ENCODE data around the gene CNTN4. TPM values are rescaled to one million over a fixed set of nuclear protein-coding genes. Genes with fewer than 3 reads are reported as not detected.
"Not testable (repeated sequence)": the region's sequence is repeated elsewhere in the genome, so short reads cannot be mapped to it uniquely, and the experiment has no call there.

CNTN4 gene
- total and polyA plus RNA-seq, 4 donors = 29.2 to 88.0 (median 36.1) TPM

GRCh38 chr3:2908693-2909351 lies 810.2 kb downstream of the CNTN4 start:
- Histone ChIP-seq H3K4me3 (ENCODE audit: low read depth, low read length) (no peak overlapping the region), H3K36me3 (ENCODE audit: control insufficient read depth, insufficient read depth, low read length) (no peaks in the 10 kb centered on the region), H3K4me1 (ENCODE audit: control insufficient read depth, insufficient read depth, low read length) (no peaks in the 10 kb centered on the region), H3K27me3 (ENCODE audit: control insufficient read depth, insufficient read depth, low read length) (no peaks in the 10 kb centered on the region), H3K27ac (ENCODE audit: low read depth, low read length) (no peak overlapping the region), H3K9me3 (ENCODE audit: control insufficient read depth, insufficient read depth, low read length) (no peaks in the 10 kb centered on the region)
- no CpG with 5 or more reads among the region's 5 CpGs for WGBS (ENCODE audit: insufficient coverage)
- DNase-seq (ENCODE audit: low read depth in 4 of 6, low spot score in 6 of 6) = no peak

- H3K9me3 ChIP-seq (ENCODE audit: control insufficient read depth, insufficient read depth, low read length) = no peaks in the 10 kb centered on the region
- H3K36me3 ChIP-seq (ENCODE audit: control insufficient read depth, insufficient read depth, low read length) = no peaks in the 10 kb centered on the region
- no peak overlapping the region for H3K27ac ChIP-seq (ENCODE audit: low read depth, low read length)
- no peak overlapping the region for H3K4me3 ChIP-seq (ENCODE audit: low read depth, low read length)
- DNase-seq (ENCODE audit: low read depth in 4 of 6, low spot score in 6 of 6) = no peak
- no peaks in the 10 kb centered on the region for H3K27me3 ChIP-seq (ENCODE audit: control insufficient read depth, insufficient read depth, low read length)
- no peaks in the 10 kb centered on the region for H3K4me1 ChIP-seq (ENCODE audit: control insufficient read depth, insufficient read depth, low read length)
- WGBS (ENCODE audit: insufficient coverage) = 100% methylated on average over 1 of the region's 2 CpGs
Observed at GRCh38 chr3:2910997-2911396, 812.3 kb downstream of the CNTN4 start.

GRCh38 chr3:2915826-2916225 lies 817.2 kb downstream of the CNTN4 start:
- Histone ChIP-seq H3K27ac (ENCODE audit: low read depth, low read length) (no peak overlapping the region), H3K27me3 (ENCODE audit: control insufficient read depth, insufficient read depth, low read length) (no peaks in the 10 kb centered on the region), H3K36me3 (ENCODE audit: control insufficient read depth, insufficient read depth, low read length) (no peaks in the 10 kb centered on the region), H3K4me1 (ENCODE audit: control insufficient read depth, insufficient read depth, low read length) (no peaks in the 10 kb centered on the region), H3K9me3 (ENCODE audit: control insufficient read depth, insufficient read depth, low read length) (peaks cover 2% of the 10 kb centered on the region), H3K4me3 (ENCODE audit: low read depth, low read length) (no peak overlapping the region)
- DNase-seq (ENCODE audit: low read depth in 4 of 6, low spot score in 6 of 6) = no peak
- no CpG with 5 or more reads among the region's 3 CpGs for WGBS (ENCODE audit: insufficient coverage)

GRCh38 chr3:2916640-2917039 lies 818.0 kb downstream of the CNTN4 start:
- H3K4me1 ChIP-seq (ENCODE audit: control insufficient read depth, insufficient read depth, low read length); H3K27ac ChIP-seq (ENCODE audit: low read depth, low read length); DNase-seq (ENCODE audit: low read depth in 4 of 6, low spot score in 6 of 6); H3K4me3 ChIP-seq (ENCODE audit: low read depth, low read length); H3K36me3 ChIP-seq (ENCODE audit: control insufficient read depth, insufficient read depth, low read length); H3K27me3 ChIP-seq (ENCODE audit: control insufficient read depth, insufficient read depth, low read length); H3K9me3 ChIP-seq (ENCODE audit: control insufficient read depth, insufficient read depth, low read length): not testable (repeated sequence)
- WGBS (ENCODE audit: insufficient coverage) = 94% methylated on average over 13 of the region's 25 CpGs

GRCh38 chr3:2920103-2920502 lies 821.4 kb downstream of the CNTN4 start:
- WGBS (ENCODE audit: insufficient coverage) = no CpG with 5 or more reads among the region's 1 CpG
- H3K36me3 ChIP-seq (ENCODE audit: control insufficient read depth, insufficient read depth, low read length) = no peaks in the 10 kb centered on the region
- no peaks in the 10 kb centered on the region for H3K27me3 ChIP-seq (ENCODE audit: control insufficient read depth, insufficient read depth, low read length)
- no peaks in the 10 kb centered on the region for H3K4me1 ChIP-seq (ENCODE audit: control insufficient read depth, insufficient read depth, low read length)
- H3K27ac ChIP-seq (ENCODE audit: low read depth, low read length) = no peak overlapping the region
- H3K4me3 ChIP-seq (ENCODE audit: low read depth, low read length) = no peak overlapping the region
- no peak for DNase-seq (ENCODE audit: low read depth in 4 of 6, low spot score in 6 of 6)
- H3K9me3 ChIP-seq (ENCODE audit: control insufficient read depth, insufficient read depth, low read length) = peaks cover 2% of the 10 kb centered on the region

- Histone ChIP-seq H3K4me3 (ENCODE audit: low read depth, low read length) (no peak overlapping the region), H3K9me3 (ENCODE audit: control insufficient read depth, insufficient read depth, low read length) (peaks cover 2% of the 10 kb centered on the region), H3K4me1 (ENCODE audit: control insufficient read depth, insufficient read depth, low read length) (no peaks in the 10 kb centered on the region), H3K36me3 (ENCODE audit: control insufficient read depth, insufficient read depth, low read length) (no peaks in the 10 kb centered on the region), H3K27ac (ENCODE audit: low read depth, low read length) (no peak overlapping the region), H3K27me3 (ENCODE audit: control insufficient read depth, insufficient read depth, low read length) (no peaks in the 10 kb centered on the region)
- DNase-seq (ENCODE audit: low read depth in 4 of 6, low spot score in 6 of 6) = no peak
- WGBS (ENCODE audit: insufficient coverage) = no CpG with 5 or more reads among the region's 1 CpG
Observed at GRCh38 chr3:2921452-2921851, 822.8 kb downstream of the CNTN4 start.

GRCh38 chr3:2921903-2922302 lies 823.2 kb downstream of the CNTN4 start:
- Histone ChIP-seq H3K36me3 (ENCODE audit: control insufficient read depth, insufficient read depth, low read length) (no peaks in the 10 kb centered on the region), H3K27ac (ENCODE audit: low read depth, low read length) (no peak overlapping the region), H3K4me3 (ENCODE audit: low read depth, low read length) (no peak overlapping the region), H3K27me3 (ENCODE audit: control insufficient read depth, insufficient read depth, low read length) (no peaks in the 10 kb centered on the region), H3K4me1 (ENCODE audit: control insufficient read depth, insufficient read depth, low read length) (no peaks in the 10 kb centered on the region), H3K9me3 (ENCODE audit: control insufficient read depth, insufficient read depth, low read length) (peaks cover 2% of the 10 kb centered on the region)
- peak in 4 of 6 donors; percentile 13 to 87 (median 48) for DNase-seq (ENCODE audit: low read depth in 4 of 6, low spot score in 6 of 6)
- no CpG with 5 or more reads among the region's 1 CpG for WGBS (ENCODE audit: insufficient coverage)

GRCh38 chr3:2923390-2923789 lies 824.7 kb downstream of the CNTN4 start:
- no peak overlapping the region for H3K27ac ChIP-seq (ENCODE audit: low read depth, low read length)
- H3K36me3 ChIP-seq (ENCODE audit: control insufficient read depth, insufficient read depth, low read length) = no peaks in the 10 kb centered on the region
- H3K4me1 ChIP-seq (ENCODE audit: control insufficient read depth, insufficient read depth, low read length) = no peaks in the 10 kb centered on the region
- no peak for DNase-seq (ENCODE audit: low read depth in 4 of 6, low spot score in 6 of 6)
- H3K4me3 ChIP-seq (ENCODE audit: low read depth, low read length) = no peak overlapping the region
- 79% methylated on average over 3 of the region's 3 CpGs for WGBS (ENCODE audit: insufficient coverage)
- H3K9me3 ChIP-seq (ENCODE audit: control insufficient read depth, insufficient read depth, low read length) = no peaks in the 10 kb centered on the region
- H3K27me3 ChIP-seq (ENCODE audit: control insufficient read depth, insufficient read depth, low read length) = no peaks in the 10 kb centered on the region

- Histone ChIP-seq H3K9me3 (ENCODE audit: control insufficient read depth, insufficient read depth, low read length) (no peaks in the 10 kb centered on the region), H3K27ac (ENCODE audit: low read depth, low read length) (no peak overlapping the region), H3K27me3 (ENCODE audit: control insufficient read depth, insufficient read depth, low read length) (no peaks in the 10 kb centered on the region), H3K4me1 (ENCODE audit: control insufficient read depth, insufficient read depth, low read length) (no peaks in the 10 kb centered on the region), H3K4me3 (ENCODE audit: low read depth, low read length) (no peak overlapping the region), H3K36me3 (ENCODE audit: control insufficient read depth, insufficient read depth, low read length) (no peaks in the 10 kb centered on the region)
- WGBS (ENCODE audit: insufficient coverage) = 63% methylated on average over 1 of the region's 1 CpG
- no peak for DNase-seq (ENCODE audit: low read depth in 4 of 6, low spot score in 6 of 6)
Observed at GRCh38 chr3:2927259-2927658, 828.6 kb downstream of the CNTN4 start.

GRCh38 chr3:2929574-2929973 lies 830.9 kb downstream of the CNTN4 start:
- no peak for DNase-seq (ENCODE audit: low read depth in 4 of 6, low spot score in 6 of 6)
- no peak overlapping the region for H3K4me3 ChIP-seq (ENCODE audit: low read depth, low read length)
- H3K27me3 ChIP-seq (ENCODE audit: control insufficient read depth, insufficient read depth, low read length) = no peaks in the 10 kb centered on the region
- H3K4me1 ChIP-seq (ENCODE audit: control insufficient read depth, insufficient read depth, low read length) = no peaks in the 10 kb centered on the region
- no peak overlapping the region for H3K27ac ChIP-seq (ENCODE audit: low read depth, low read length)
- no peaks in the 10 kb centered on the region for H3K9me3 ChIP-seq (ENCODE audit: control insufficient read depth, insufficient read depth, low read length)
- WGBS (ENCODE audit: insufficient coverage) = 97% methylated on average over 3 of the region's 5 CpGs
- no peaks in the 10 kb centered on the region for H3K36me3 ChIP-seq (ENCODE audit: control insufficient read depth, insufficient read depth, low read length)
